Measurements from ENCODE around the gene TTC7B. TPM values are rescaled to one million over a fixed set of nuclear protein-coding genes. Genes with fewer than 3 reads are reported as not detected.

The TTC7B gene
- total RNA-seq, 4 donors from 2014 or later: 14.3 to 48.9 (median 32.5) TPM

GRCh38 chr14:90558983-90559590 lies 257.1 kb downstream of the TTC7B start:
- WGBS: 91% methylated on average over 12 of the region's 12 CpGs
- no peak for DNase-seq (ENCODE audit: low spot score in 2 of 2)
- Histone ChIP-seq H3K27me3 (no peaks in the 10 kb centered on the region), H3K4me3 (no peak overlapping the region), H3K36me3 (no peaks in the 10 kb centered on the region), H3K27ac (no peak overlapping the region), H3K9me3 (no peaks in the 10 kb centered on the region), H3K4me1 (peaks cover 4% of the 10 kb centered on the region)
- TF ChIP-seq POLR2A (IDR thresholded peaks at IDR 0.05) (no peak), CTCF (IDR thresholded peaks at IDR 0.05) (no peak), POLR2AphosphoS5 (IDR thresholded peaks at IDR 0.05) (no peak), EP300 (IDR thresholded peaks at IDR 0.05) (no peak)

GRCh38 chr14:90558041-90558982 lies 257.9 kb downstream of the TTC7B start:
- H3K36me3 ChIP-seq: no peaks in the 10 kb centered on the region
- TF ChIP-seq POLR2A (IDR thresholded peaks at IDR 0.05) (no peak), CTCF (IDR thresholded peaks at IDR 0.05) (no peak), EP300 (IDR thresholded peaks at IDR 0.05) (no peak), POLR2AphosphoS5 (IDR thresholded peaks at IDR 0.05) (no peak)
- no peak for DNase-seq (ENCODE audit: low spot score in 2 of 2)

GRCh38 chr14:90557516-90557915 lies 258.7 kb downstream of the TTC7B start:
- TF ChIP-seq POLR2A (IDR thresholded peaks at IDR 0.05) (no peak), CTCF (IDR thresholded peaks at IDR 0.05) (no peak), POLR2AphosphoS5 (IDR thresholded peaks at IDR 0.05) (no peak), EP300 (IDR thresholded peaks at IDR 0.05) (no peak)
- Histone ChIP-seq H3K4me3 (no peak overlapping the region), H3K27me3 (no peaks in the 10 kb centered on the region), H3K27ac (no peak overlapping the region), H3K36me3 (no peaks in the 10 kb centered on the region), H3K4me1 (peaks cover 8% of the 10 kb centered on the region), H3K9me3 (no peaks in the 10 kb centered on the region)
- no peak for DNase-seq (ENCODE audit: low spot score in 2 of 2)
- 99% methylated on average over 7 of the region's 7 CpGs for WGBS

More at GRCh38 chr14:90558041-90558982, 257.9 kb downstream of the TTC7B start:
- Histone ChIP-seq H3K9me3 (no peaks in the 10 kb centered on the region), H3K27me3 (no peaks in the 10 kb centered on the region), H3K4me1 (peaks cover 8% of the 10 kb centered on the region), H3K4me3 (no peak overlapping the region), H3K27ac (no peak overlapping the region)
- WGBS: 88% methylated on average over 25 of the region's 30 CpGs

- H3K4me3 ChIP-seq: no peak overlapping the region
- 100% methylated on average over 1 of the region's 12 CpGs for WGBS
- no peaks in the 10 kb centered on the region for H3K36me3 ChIP-seq
- no peaks in the 10 kb centered on the region for H3K9me3 ChIP-seq
- H3K27ac ChIP-seq: no peak overlapping the region
- no peak for DNase-seq (ENCODE audit: low spot score in 2 of 2)
- H3K4me1 ChIP-seq: peaks cover 11% of the 10 kb centered on the region
- TF ChIP-seq POLR2A (IDR thresholded peaks at IDR 0.05) (no peak), POLR2AphosphoS5 (IDR thresholded peaks at IDR 0.05) (no peak), EP300 (IDR thresholded peaks at IDR 0.05) (no peak), CTCF (IDR thresholded peaks at IDR 0.05) (no peak)
- H3K27me3 ChIP-seq: no peaks in the 10 kb centered on the region
Observed at GRCh38 chr14:90556666-90557450, 259.4 kb downstream of the TTC7B start.
